ENCODE results near the gene PCDHGA2. TPM values are rescaled to one million over a fixed set of nuclear protein-coding genes. Genes with fewer than 3 reads are reported as not detected.
A peak's percentile ranks its signal among the peaks of the same experiment; 100 is the strongest.

Gene PCDHGA2
- total and polyA plus RNA-seq, 11 donors: 2.7 to 15.1 (median 10.5) TPM

- Histone ChIP-seq H3K27me3 (no peaks in the 10 kb centered on the region), H3K4me1 (peaks cover 0 to 18% (median 8%) of the 10 kb centered on the region in 12 donors), H3K9me3 (peaks cover 4 to 81% (median 57%) of the 10 kb centered on the region in 12 donors), H3K27ac (peak overlapping the region in 9 of 12 donors; percentile 87 to 97 (median 93)), H3K36me3 (peaks cover 0 to 46% (median 13%) of the 10 kb centered on the region in 9 donors), H3K4me3 (peak overlapping the region; percentile 32 to 88 (median 74))
- TF ChIP-seq POLR2A (IDR thresholded peaks at IDR 0.05): no peak
- intact Hi-C loops (cut with DNase I): loop anchor here in 6 of 10 donors (2.0 to 10.0 kb wide), 5 partner anchors 75 to 245 kb away; partner anchors contain the start of gene PCDHB15 (in 1 of the 6)
- DNase-seq (no peak), ATAC-seq (no peak)
- WGBS, 4 donors: 58 to 68% (median 60%) methylated on average over 5 of the region's 5 CpGs
Observed at GRCh38 chr5:141319699-141320098, 18.9 kb upstream of the PCDHGA2 start.

GRCh38 chr5:141320225-141321169 lies 18.1 kb upstream of the PCDHGA2 start, which contains the start of gene TAF7:
TAF7 (minus strand) TSS chr5:141320784; CDS start chr5:141320044, 740 bp downstream.
- peaks cover 0 to 45% (median 13%) of the 10 kb centered on the region in 9 donors for H3K36me3 ChIP-seq
- no peaks in the 10 kb centered on the region for H3K27me3 ChIP-seq
- peak within 1 kb of the TSS; percentile 32 to 88 (median 74) for H3K4me3 ChIP-seq
- peaks cover 0 to 18% (median 8%) of the 10 kb centered on the region in 12 donors for H3K4me1 ChIP-seq
- peaks cover 4 to 73% (median 50%) of the 10 kb centered on the region in 12 donors for H3K9me3 ChIP-seq
- intact Hi-C loops (cut with DNase I): loop anchor here in 6 of 10 donors (2.0 to 10.0 kb wide), 4 partner anchors 204 to 244 kb away; no protein-coding TSS in a partner anchor
- peak within 1 kb of the TSS; percentile 85 to 97 (median 92) for H3K27ac ChIP-seq
- DNase-seq: peak; percentile 89 to 96 (median 93)
- peak; percentile 99 to 100 (median 100) for ATAC-seq
- TF ChIP-seq CTCF (IDR thresholded peaks at IDR 0.05) (peak; percentile 70 to 91 (median 86)), POLR2A (IDR thresholded peaks at IDR 0.05) (peak; percentile 91 to 94)
- 1% methylated on average over 64 to 67 of the region's 67 CpGs for WGBS, 4 donors

GRCh38 chr5:141322261-141322660 lies 16.3 kb upstream of the PCDHGA2 start:
- intact Hi-C loops (cut with DNase I): loop anchor here in 4 of 10 donors (5.0 to 10.0 kb wide), 3 partner anchors 203 to 243 kb away; no protein-coding TSS in a partner anchor
- peaks cover 0 to 21% (median 9%) of the 10 kb centered on the region in 12 donors for H3K4me1 ChIP-seq
- H3K4me3 ChIP-seq: no peak overlapping the region
- no peaks in the 10 kb centered on the region for H3K27me3 ChIP-seq
- H3K27ac ChIP-seq: no peak overlapping the region
- DNase-seq (no peak), ATAC-seq (no peak)
- 88 to 94% (median 92%) methylated on average over 3 of the region's 3 CpGs for WGBS, 4 donors
- peaks cover 0 to 27% (median 13%) of the 10 kb centered on the region in 9 donors for H3K36me3 ChIP-seq
- TF ChIP-seq CTCF (IDR thresholded peaks at IDR 0.05): no peak
- no peak for TF ChIP-seq POLR2A (IDR thresholded peaks at IDR 0.05)
- H3K9me3 ChIP-seq: peaks cover 4 to 61% (median 34%) of the 10 kb centered on the region in 12 donors

- TF ChIP-seq CTCF (IDR thresholded peaks at IDR 0.05) (peak; percentile 37 to 71 (median 56)), POLR2A (IDR thresholded peaks at IDR 0.05) (peak in 1 of 2 donors; percentile 50)
- Histone ChIP-seq H3K27ac (peak overlapping the region; percentile 36 to 84 (median 76)), H3K4me1 (peaks cover 0 to 9% (median 1%) of the 10 kb centered on the region in 12 donors), H3K27me3 (peaks cover 0 to 10% (median 0%) of the 10 kb centered on the region in 9 donors), H3K36me3 (peaks cover 0 to 6% (median 0%) of the 10 kb centered on the region in 9 donors), H3K4me3 (peak overlapping the region; percentile 14 to 63 (median 52)), H3K9me3 (peaks cover 0 to 59% (median 17%) of the 10 kb centered on the region in 12 donors)
- intact Hi-C loops (cut with DNase I): loop anchor here in 4 of 10 donors (5.0 to 10.0 kb wide), 3 partner anchors 199 to 239 kb away; no protein-coding TSS in a partner anchor
- 6 to 12% (median 8%) methylated on average over 27 of the region's 27 CpGs for WGBS, 4 donors
- ATAC-seq: peak; percentile 77 to 94 (median 92)
- DNase-seq: peak; percentile 63 to 82 (median 74)
Observed at GRCh38 chr5:141326088-141326854, 12.3 kb upstream of the PCDHGA2 start.

All from heart left ventricle (tissue), 16 donors.